Measurements from ENCODE around the gene LTBP1. TPM values are rescaled to one million over a fixed set of nuclear protein-coding genes. Genes with fewer than 3 reads are reported as not detected.

Gene LTBP1
- total RNA-seq, 2 experiments from 2014 or later = 0.06 TPM; not detected in 1

DNA sequence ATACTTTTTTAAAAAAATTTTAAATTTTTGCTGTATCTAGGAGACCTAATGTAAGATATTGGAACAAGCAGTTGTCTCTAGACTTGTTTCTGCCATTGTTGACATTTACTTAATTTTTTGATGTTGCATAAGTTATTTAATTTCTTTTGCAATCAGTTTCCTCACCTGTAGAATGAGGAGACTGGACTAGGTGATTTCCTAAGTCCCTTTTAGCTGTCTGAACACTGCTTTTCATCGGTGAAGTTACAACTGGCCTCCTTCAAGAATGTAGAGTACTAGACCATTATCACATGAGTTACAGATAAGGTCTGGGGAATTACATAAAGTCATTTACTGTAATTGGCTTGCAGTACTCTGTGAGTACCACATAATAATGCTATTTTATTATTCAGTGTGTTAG, 147.6 kb downstream of the LTBP1 start:
- no peaks in the 10 kb centered on the region for H3K27me3 ChIP-seq (ENCODE audit: control insufficient read depth in 1 of 2, insufficient read depth in 2 of 2, low read length in 2 of 2)
- Mint-ChIP-seq H3K27ac (no peak overlapping the region), H3K36me3 (ENCODE audit: low read depth) (no peaks in the 10 kb centered on the region), H3K9me3 (peaks cover 2% of the 10 kb centered on the region), H3K4me1 (ENCODE audit: low read depth) (no peaks in the 10 kb centered on the region), H3K27me3 (peaks cover 6% of the 10 kb centered on the region), H3K4me3 (no peak overlapping the region)
- ChIA-PET CTCF (no interaction called here), POLR2A (no interaction called here)
- no peaks in the 10 kb centered on the region for H3K36me3 ChIP-seq (ENCODE audit: insufficient read depth, low read length)
- H3K9me3 ChIP-seq (ENCODE audit: control insufficient read depth in 1 of 2, insufficient read depth in 1 of 2, low read length in 2 of 2) = no peaks in the 10 kb centered on the region
- TF ChIP-seq, protein P1, sequence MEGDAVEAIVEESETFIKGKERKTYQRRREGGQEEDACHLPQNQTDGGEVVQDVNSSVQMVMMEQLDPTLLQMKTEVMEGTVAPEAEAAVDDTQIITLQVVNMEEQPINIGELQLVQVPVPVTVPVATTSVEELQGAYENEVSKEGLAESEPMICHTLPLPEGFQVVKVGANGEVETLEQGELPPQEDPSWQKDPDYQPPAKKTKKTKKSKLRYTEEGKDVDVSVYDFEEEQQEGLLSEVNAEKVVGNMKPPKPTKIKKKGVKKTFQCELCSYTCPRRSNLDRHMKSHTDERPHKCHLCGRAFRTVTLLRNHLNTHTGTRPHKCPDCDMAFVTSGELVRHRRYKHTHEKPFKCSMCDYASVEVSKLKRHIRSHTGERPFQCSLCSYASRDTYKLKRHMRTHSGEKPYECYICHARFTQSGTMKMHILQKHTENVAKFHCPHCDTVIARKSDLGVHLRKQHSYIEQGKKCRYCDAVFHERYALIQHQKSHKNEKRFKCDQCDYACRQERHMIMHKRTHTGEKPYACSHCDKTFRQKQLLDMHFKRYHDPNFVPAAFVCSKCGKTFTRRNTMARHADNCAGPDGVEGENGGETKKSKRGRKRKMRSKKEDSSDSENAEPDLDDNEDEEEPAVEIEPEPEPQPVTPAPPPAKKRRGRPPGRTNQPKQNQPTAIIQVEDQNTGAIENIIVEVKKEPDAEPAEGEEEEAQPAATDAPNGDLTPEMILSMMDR (IDR thresholded peaks at IDR 0.05) = no peak
- H3K27ac ChIP-seq (ENCODE audit: low read depth in 1 of 2, low read length in 2 of 2) = no peak overlapping the region
- intact Hi-C loops (cut with DNase I, micrococcal nuclease) = no loop called here
- ATAC-seq (ENCODE audit: poor library complexity) (no peak), DNase-seq (no peak)
- H3K4me1 ChIP-seq (ENCODE audit: insufficient read depth, low read length) = no peaks in the 10 kb centered on the region
- H3K4me3 ChIP-seq (ENCODE audit: low read length) = no peak overlapping the region

DNA sequence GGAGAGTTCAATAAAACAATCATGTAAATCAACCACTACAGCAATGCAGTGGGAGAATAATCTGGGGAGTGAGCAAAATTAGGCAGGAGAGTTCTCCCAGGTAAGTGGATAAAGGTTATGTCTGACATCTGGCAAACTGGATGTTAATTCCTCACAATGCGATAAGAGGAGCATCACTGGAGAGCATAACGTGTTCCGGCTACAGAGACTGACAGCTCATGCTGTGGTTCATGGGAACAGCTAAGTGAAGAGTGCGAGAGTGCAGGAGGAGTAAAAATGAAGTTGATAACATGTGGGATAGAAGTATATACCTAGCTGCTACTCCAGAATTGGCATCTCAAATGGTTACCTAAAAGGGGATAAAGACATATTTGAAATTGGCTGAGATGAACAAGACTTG, 153.2 kb downstream of the LTBP1 start:
- POLR2A ChIA-PET = no interaction called here
- TF ChIP-seq, protein P1 (IDR thresholded peaks at IDR 0.05) = no peak
- ATAC-seq (ENCODE audit: poor library complexity) (no peak), DNase-seq (no peak)
- Histone ChIP-seq H3K4me1 (ENCODE audit: insufficient read depth, low read length) (no peaks in the 10 kb centered on the region), H3K27me3 (ENCODE audit: control insufficient read depth in 1 of 2, insufficient read depth in 2 of 2, low read length in 2 of 2) (peaks cover 0 to 3% of the 10 kb centered on the region in 2 experiments), H3K27ac (ENCODE audit: low read depth in 1 of 2, low read length in 2 of 2) (no peak overlapping the region), H3K9me3 (ENCODE audit: control insufficient read depth in 1 of 2, insufficient read depth in 1 of 2, low read length in 2 of 2) (no peaks in the 10 kb centered on the region), H3K4me3 (ENCODE audit: low read length) (no peak overlapping the region), H3K36me3 (ENCODE audit: insufficient read depth, low read length) (no peaks in the 10 kb centered on the region)
- Mint-ChIP-seq H3K36me3 (ENCODE audit: low read depth) (no peaks in the 10 kb centered on the region), H3K4me1 (ENCODE audit: low read depth) (no peaks in the 10 kb centered on the region), H3K4me3 (no peak overlapping the region), H3K27ac (no peak overlapping the region), H3K27me3 (peaks cover 11% of the 10 kb centered on the region), H3K9me3 (peaks cover 2% of the 10 kb centered on the region)
- intact Hi-C loops (cut with DNase I, micrococcal nuclease) = no loop called here
- CTCF ChIA-PET = no interaction called here

DNA sequence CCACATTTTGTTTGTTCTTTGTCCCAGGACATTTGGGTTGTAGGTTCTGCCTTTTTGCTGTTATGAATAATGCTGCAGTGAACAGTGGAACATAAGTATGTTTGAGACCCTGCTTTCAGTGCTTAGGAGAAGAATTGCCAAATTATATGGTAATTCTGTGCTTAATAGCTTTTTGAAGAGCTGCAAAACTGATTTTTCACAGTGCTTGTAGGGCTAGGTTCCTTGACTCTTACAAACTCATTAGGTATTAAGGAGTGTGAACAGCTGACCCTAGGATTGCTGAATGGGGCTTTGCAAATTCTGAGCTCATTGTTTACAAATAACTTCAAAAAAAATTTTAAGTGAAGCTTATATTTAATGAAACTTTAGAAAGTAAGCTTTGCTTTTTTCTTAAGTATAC, 154.2 kb downstream of the LTBP1 start:
- H3K27me3 Mint-ChIP-seq = peaks cover 14% of the 10 kb centered on the region
- Histone ChIP-seq H3K4me1 (ENCODE audit: insufficient read depth, low read length) (no peaks in the 10 kb centered on the region), H3K27me3 (ENCODE audit: control insufficient read depth in 1 of 2, insufficient read depth in 2 of 2, low read length in 2 of 2) (peaks cover 0 to 3% of the 10 kb centered on the region in 2 experiments), H3K36me3 (ENCODE audit: insufficient read depth, low read length) (no peaks in the 10 kb centered on the region), H3K9me3 (ENCODE audit: control insufficient read depth in 1 of 2, insufficient read depth in 1 of 2, low read length in 2 of 2) (no peaks in the 10 kb centered on the region), H3K4me3 (ENCODE audit: low read length) (no peak overlapping the region), H3K27ac (ENCODE audit: low read depth in 1 of 2, low read length in 2 of 2) (no peak overlapping the region)
- no peak overlapping the region for H3K4me3 Mint-ChIP-seq
- ChIA-PET POLR2A (no interaction called here), CTCF (no interaction called here)
- H3K36me3 Mint-ChIP-seq (ENCODE audit: low read depth) = no peaks in the 10 kb centered on the region
- intact Hi-C loops (cut with DNase I, micrococcal nuclease) = no loop called here
- H3K9me3 Mint-ChIP-seq = no peaks in the 10 kb centered on the region
- ATAC-seq (ENCODE audit: poor library complexity) (no peak), DNase-seq (no peak)
- H3K27ac Mint-ChIP-seq = no peak overlapping the region
- TF ChIP-seq, protein P1 (IDR thresholded peaks at IDR 0.05) = no peak
- H3K4me1 Mint-ChIP-seq (ENCODE audit: low read depth) = no peaks in the 10 kb centered on the region
